Sigmoid colon (tissue), 7 donors: ENCODE measurements around the gene SAYSD1. TPM values are rescaled to one million over a fixed set of nuclear protein-coding genes. Genes with fewer than 3 reads are reported as not detected.

ENCODE experiments used
- DNase-seq: peaks from one replicate; pipeline ENCODE4 v3.0.0-alpha.2; 2019
- H3K27ac ChIP-seq, 4 donors: fragments of 200-600 bp; sonication (generic); one replicate each; pipeline ENCODE4 v1.5.1; 2016 to 2019; ENCODE audit warnings: mild to moderate bottlenecking in 1 of 4
- H3K27me3 ChIP-seq, 3 donors: fragments of 200-600 bp; sonication (generic); one replicate each; pipeline ENCODE4 v1.5.1; 2019; ENCODE audit warnings: mild to moderate bottlenecking in 1 of 3
- H3K36me3 ChIP-seq, 4 donors: fragments of 200-600 bp; sonication (generic); one replicate each; pipeline ENCODE4 v1.5.1; 2016 to 2019
- H3K4me1 ChIP-seq, 4 donors: fragments of 200-600 bp; sonication (generic); one replicate each; pipeline ENCODE4 v1.5.1; 2017 to 2019
- H3K4me3 ChIP-seq, 4 donors: fragments of 200-600 bp; sonication (generic); one replicate each; pipeline ENCODE4 v1.5.1; 2017 to 2019; ENCODE audit warnings: mild to moderate bottlenecking in 2 of 4, moderate library complexity in 1 of 4
- H3K9me3 ChIP-seq, 4 donors: fragments of 200-600 bp in 3 of 4; sonication (generic) in 3 of 4; one replicate each; pipeline versions ENCODE4 v1.5.1 to v1.6.1; 2013 to 2019
- CTCF ChIP-seq, 4 experiments: fragments of 450-650 bp in 3 of 4; fragments of 200-600 bp in 1 of 4; IDR thresholded peaks; one replicate each; pipeline ENCODE4 v1.5.1; 2016 to 2019; ENCODE audit warnings: antibody characterized with exemption in 4 of 4, mild to moderate bottlenecking in 3 of 4, moderate library complexity in 2 of 4
- EP300 ChIP-seq, 4 donors: sonication (generic); formaldehyde crosslinking; IDR thresholded peaks; one replicate each; pipeline ENCODE4 v1.6.1; 2017; ENCODE audit warnings: antibody characterized with exemption in 4 of 4
- POLR2A ChIP-seq, 2 donors: fragments of 450-650 bp; IDR thresholded peaks; one replicate each; pipeline ENCODE4 v1.6.1; 2016; ENCODE audit warnings: antibody characterized with exemption in 2 of 2, mild to moderate bottlenecking in 2 of 2, moderate library complexity in 2 of 2
- POLR2AphosphoS5 ChIP-seq, 4 donors: sonication (generic); formaldehyde crosslinking; IDR thresholded peaks; one replicate each; pipeline ENCODE4 v1.6.1; 2017; ENCODE audit warnings: antibody characterized with exemption in 4 of 4
- WGBS, 2 donors: extraction: QIAGEN DNeasy Blood & Tissue Kit; methylation state at CpG; one replicate each; pipeline ENCODE4 v1.1.7; 2013; 5-methylcytosine and 5-hydroxymethylcytosine counted together
- intact Hi-C: fragments of 100-400 bp; cut with DNase I; formaldehyde crosslinking; loops from one replicate; pipeline ENCODE4 v1.15.1; 2023
- polyA plus RNA-seq, 3 donors: library from polyadenylated mRNA; stranded (reverse); fragments of 200-250 nt; gene quantifications; one replicate each; pipeline ENCODE4 v1.2.3, GENCODE V29; 2013
- total RNA-seq, 4 donors: library from RNA; depleted of rRNA; stranded (reverse); fragments of >200 nt; gene quantifications; one replicate each; pipeline ENCODE4 v1.1.0, GENCODE V29; 2016
- donor health status: healthy with polysubstance abuse.
- donor health status: Bipolar disorder and iron deficiency.
- donor health status: healthy.

The SAYSD1 gene
- total and polyA plus RNA-seq, 7 donors = 8.8 to 20.8 (median 15.0) TPM

- no peaks in the 10 kb centered on the region for H3K9me3 ChIP-seq
- H3K27me3 ChIP-seq = no peaks in the 10 kb centered on the region
- peaks cover 0 to 22% (median 15%) of the 10 kb centered on the region in 4 donors for H3K4me1 ChIP-seq
- intact Hi-C loops = no loop called here
- DNase-seq = no peak
- H3K4me3 ChIP-seq = no peak overlapping the region
- H3K27ac ChIP-seq = no peak overlapping the region
- TF ChIP-seq CTCF (IDR thresholded peaks at IDR 0.05) = no peak
- no peak for TF ChIP-seq EP300 (IDR thresholded peaks at IDR 0.05)
- no peak for TF ChIP-seq POLR2A (IDR thresholded peaks at IDR 0.05)
- no peak for TF ChIP-seq POLR2AphosphoS5 (IDR thresholded peaks at IDR 0.05)
- H3K36me3 ChIP-seq = no peaks in the 10 kb centered on the region
- WGBS, 2 donors = 51 to 81% methylated on average over 4 of the region's 4 CpGs
Observed at GRCh38 chr6:39090036-39090435, 24.9 kb downstream of the SAYSD1 start.

- H3K27me3 ChIP-seq = no peaks in the 10 kb centered on the region
- no peak for DNase-seq
- H3K36me3 ChIP-seq = no peaks in the 10 kb centered on the region
- H3K9me3 ChIP-seq = no peaks in the 10 kb centered on the region
- TF ChIP-seq POLR2A (IDR thresholded peaks at IDR 0.05) = no peak
- no peak for TF ChIP-seq POLR2AphosphoS5 (IDR thresholded peaks at IDR 0.05)
- no peak for TF ChIP-seq EP300 (IDR thresholded peaks at IDR 0.05)
- TF ChIP-seq CTCF (IDR thresholded peaks at IDR 0.05) = peak; percentile 10 to 55 (median 32)
- peaks cover 0 to 32% (median 21%) of the 10 kb centered on the region in 4 donors for H3K4me1 ChIP-seq
- WGBS, 2 donors = 10 to 16% methylated on average over 4 of the region's 4 CpGs
- no peak overlapping the region for H3K4me3 ChIP-seq
- intact Hi-C loops = loop anchor here (5.0 kb wide), 1 partner anchor 214 kb away; no protein-coding TSS in a partner anchor
- H3K27ac ChIP-seq = peak overlapping the region in 1 of 4 donors; percentile 24
Observed at GRCh38 chr6:39088331-39088730, 26.7 kb downstream of the SAYSD1 start.

- DNase-seq = no peak
- Histone ChIP-seq H3K4me3 (no peak overlapping the region), H3K9me3 (no peaks in the 10 kb centered on the region), H3K27ac (no peak overlapping the region), H3K4me1 (peaks cover 0 to 32% (median 21%) of the 10 kb centered on the region in 4 donors), H3K27me3 (no peaks in the 10 kb centered on the region), H3K36me3 (no peaks in the 10 kb centered on the region)
- TF ChIP-seq CTCF (IDR thresholded peaks at IDR 0.05) = no peak
- TF ChIP-seq POLR2AphosphoS5 (IDR thresholded peaks at IDR 0.05) = no peak
- TF ChIP-seq EP300 (IDR thresholded peaks at IDR 0.05) = no peak
- TF ChIP-seq POLR2A (IDR thresholded peaks at IDR 0.05) = no peak
- intact Hi-C loops = loop anchor here (5.0 kb wide), 1 partner anchor 215 kb away; no protein-coding TSS in a partner anchor
- WGBS, 2 donors = 77% methylated on average over 7 of the region's 7 CpGs
Observed at GRCh38 chr6:39087197-39087596, 27.8 kb downstream of the SAYSD1 start.

GRCh38 chr6:39086711-39087110 is 28.3 kb downstream of the SAYSD1 start:
- H3K27ac ChIP-seq = no peak overlapping the region
- WGBS, 2 donors = 72 to 84% methylated on average over 6 of the region's 6 CpGs
- no peak for DNase-seq
- intact Hi-C loops = loop anchor here (5.0 kb wide), 1 partner anchor 216 kb away; no protein-coding TSS in a partner anchor
- H3K4me3 ChIP-seq = no peak overlapping the region
- H3K9me3 ChIP-seq = no peaks in the 10 kb centered on the region
- TF ChIP-seq EP300 (IDR thresholded peaks at IDR 0.05) = no peak
- no peak for TF ChIP-seq POLR2AphosphoS5 (IDR thresholded peaks at IDR 0.05)
- no peak for TF ChIP-seq CTCF (IDR thresholded peaks at IDR 0.05)
- no peak for TF ChIP-seq POLR2A (IDR thresholded peaks at IDR 0.05)
- peaks cover 0 to 32% (median 21%) of the 10 kb centered on the region in 4 donors for H3K4me1 ChIP-seq
- no peaks in the 10 kb centered on the region for H3K27me3 ChIP-seq
- H3K36me3 ChIP-seq = no peaks in the 10 kb centered on the region

- intact Hi-C loops = loop anchor here (5.0 kb wide), 1 partner anchor 216 kb away; no protein-coding TSS in a partner anchor
- Histone ChIP-seq H3K27me3 (no peaks in the 10 kb centered on the region), H3K36me3 (no peaks in the 10 kb centered on the region), H3K9me3 (no peaks in the 10 kb centered on the region), H3K4me3 (no peak overlapping the region), H3K27ac (no peak overlapping the region), H3K4me1 (peaks cover 0 to 32% (median 21%) of the 10 kb centered on the region in 4 donors)
- no peak for DNase-seq
- WGBS, 2 donors = 67 to 71% methylated on average over 7 of the region's 7 CpGs
- TF ChIP-seq POLR2AphosphoS5 (IDR thresholded peaks at IDR 0.05) (no peak), EP300 (IDR thresholded peaks at IDR 0.05) (no peak), POLR2A (IDR thresholded peaks at IDR 0.05) (no peak), CTCF (IDR thresholded peaks at IDR 0.05) (no peak)
Observed at GRCh38 chr6:39086294-39086693, 28.7 kb downstream of the SAYSD1 start.
